Keratinocyte (primary cell): ENCODE measurements around the gene MIGA1. TPM values are rescaled to one million over a fixed set of nuclear protein-coding genes. Genes with fewer than 3 reads are reported as not detected.

Experiments used
- DNase-seq: peaks from one replicate; pipeline ENCODE4 v3.0.0-alpha.2; 2011; ENCODE audit warnings: low read depth, missing footprints, low spot score
- FAIRE-seq: peaks from 2 replicates; lab custom pipeline; 2011; peaks lifted over from hg19 to GRCh38; lab: Jason Lieb, UNC
- H2AFZ ChIP-seq: 2 replicates; pipeline ENCODE4 v1.6.0; 2012; ENCODE audit warnings: low read length, control low read depth, inconsistent platforms; ENCODE audit not compliant: control insufficient read depth
- H3K27ac ChIP-seq: 2 replicates; pipeline ENCODE4 v1.5.1; 2011; ENCODE audit warnings: low read length; ENCODE audit not compliant: control insufficient read depth, insufficient read depth
- H3K27me3 ChIP-seq: 3 replicates; pipeline ENCODE4 v1.6.0; 2011; ENCODE audit warnings: low read length; ENCODE audit not compliant: control insufficient read depth, insufficient read depth; ENCODE audit errors: extremely low read depth
- H3K36me3 ChIP-seq, 2 experiments: 2 replicates in 1 of 2; 3 replicates in 1 of 2; pipeline ENCODE4 v1.5.1; 2011; ENCODE audit warnings: low read length in 2 of 2, mild to moderate bottlenecking in 1 of 2; ENCODE audit not compliant: control insufficient read depth in 2 of 2, insufficient read depth in 2 of 2; ENCODE audit errors: extremely low read depth in 1 of 2
- H3K4me1 ChIP-seq: 3 replicates; pipeline ENCODE4 v1.5.1; 2011; ENCODE audit warnings: low read length; ENCODE audit not compliant: control insufficient read depth, insufficient read depth; ENCODE audit errors: extremely low read depth
- H3K4me2 ChIP-seq: 3 replicates; pipeline ENCODE4 v1.6.0; 2011; ENCODE audit warnings: low read depth, low read length; ENCODE audit not compliant: control insufficient read depth, insufficient read depth; ENCODE audit errors: extremely low read depth
- H3K4me3 ChIP-seq, 3 experiments: fragments of 200-600 bp in 1 of 3; sonication (generic) in 1 of 3; 2 replicates in 2 of 3; 3 replicates in 1 of 3; pipeline ENCODE4 v1.5.1; 2011 to 2016; ENCODE audit warnings: low read length in 3 of 3, mild to moderate bottlenecking in 3 of 3, control low read depth in 2 of 3, inconsistent platforms in 1 of 3, low read depth in 1 of 3, mixed read lengths in 1 of 3, mixed run types in 1 of 3, moderate library complexity in 1 of 3; ENCODE audit not compliant: control insufficient read depth in 2 of 3, insufficient read depth in 2 of 3; ENCODE audit errors: extremely low read depth in 1 of 3
- H3K79me2 ChIP-seq: 2 replicates; pipeline ENCODE4 v1.6.0; 2012; ENCODE audit warnings: low read length; ENCODE audit not compliant: control insufficient read depth, insufficient read depth
- H3K9ac ChIP-seq: 3 replicates; pipeline ENCODE4 v1.6.0; 2011; ENCODE audit warnings: low read length; ENCODE audit not compliant: control insufficient read depth, insufficient read depth; ENCODE audit errors: extremely low read depth
- H3K9me1 ChIP-seq: 3 replicates; pipeline ENCODE4 v1.6.0; 2011; ENCODE audit warnings: low read length; ENCODE audit not compliant: control insufficient read depth, insufficient read depth; ENCODE audit errors: extremely low read depth
- H3K9me3 ChIP-seq: 2 replicates; pipeline ENCODE4 v1.5.1; 2012; ENCODE audit warnings: low read depth, low read length; ENCODE audit not compliant: control insufficient read depth
- H4K20me1 ChIP-seq: 3 replicates; pipeline ENCODE4 v1.6.0; 2011; ENCODE audit warnings: low read length; ENCODE audit not compliant: control insufficient read depth, insufficient read depth; ENCODE audit errors: extremely low read depth
- EZH2 ChIP-seq: IDR thresholded peaks from one replicate; pipeline ENCODE4 v1.6.1; 2012; ENCODE audit warnings: inconsistent platforms, mild to moderate bottlenecking, low read length, moderate library complexity
- dilution Hi-C: fragments of 300-500 bp; cut with MboI; formaldehyde crosslinking; loops from one replicate; pipeline ENCODE4 v1.7.0; 2020; ENCODE audit warnings: low sequenced_read_pairs; ENCODE audit not compliant: extremely low pct_ligation_motif_present
- polyA plus RNA-seq, 5 experiments: library from polyadenylated mRNA; depleted of rRNA in 3 of 5; stranded (reverse) in 3 of 5; stranded (forward) in 1 of 5; unstranded in 1 of 5; fragments of >200 nt; gene quantifications; 1 replicate in 1 of 5; 2 replicates in 3 of 5; 3 replicates in 1 of 5; pipeline versions ENCODE4 v1.2.1 to v1.2.3, GENCODE V29; 2011 to 2012; ENCODE audit warnings: missing spikeins in 2 of 5, low read depth in 1 of 5, low replicate concordance in 1 of 5
- TF ChIP-seq, protein P1 (sequence below), 3 experiments: IDR thresholded peaks in 1 of 3; conservative IDR thresholded peaks in 1 of 3; optimal IDR thresholded peaks in 1 of 3; 2 replicates in 2 of 3; 3 replicates in 1 of 3; pipeline versions ENCODE3 to v1.5.1; 2011; ENCODE audit warnings: low read length in 3 of 3, mild to moderate bottlenecking in 3 of 3, moderate library complexity in 2 of 3, control low read depth in 1 of 3, inconsistent platforms in 1 of 3; ENCODE audit not compliant: insufficient read depth in 2 of 3; ENCODE audit errors: extremely low read depth in 1 of 3

Gene MIGA1
- polyA plus RNA-seq, 1 donor (not counting 4 experiments of a cell fraction or from before 2014, with no cell fraction given), result 8.5 TPM

DNA sequence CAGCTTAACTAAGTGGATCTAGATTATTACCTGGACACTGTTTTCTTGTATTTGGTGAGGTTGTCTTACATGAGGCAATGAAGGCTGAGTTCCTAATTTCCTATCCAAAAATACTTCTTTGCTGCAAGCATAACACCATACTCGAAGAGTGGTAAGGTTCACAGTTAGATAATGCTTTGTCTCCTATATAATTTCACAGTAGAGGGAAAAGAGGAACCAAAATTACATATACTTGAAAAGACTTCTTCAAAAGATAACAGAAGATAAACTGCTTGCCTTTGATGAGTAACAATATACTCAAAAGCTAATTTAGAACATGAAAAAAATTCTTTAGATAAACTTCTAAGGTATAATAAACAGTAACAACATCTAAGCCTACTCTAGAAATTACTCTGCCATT lies 40.2 kb upstream of the MIGA1 start:
- peaks cover 18% of the 10 kb centered on the region for H3K79me2 ChIP-seq
- dilution Hi-C loops, result no loop called here

DNA sequence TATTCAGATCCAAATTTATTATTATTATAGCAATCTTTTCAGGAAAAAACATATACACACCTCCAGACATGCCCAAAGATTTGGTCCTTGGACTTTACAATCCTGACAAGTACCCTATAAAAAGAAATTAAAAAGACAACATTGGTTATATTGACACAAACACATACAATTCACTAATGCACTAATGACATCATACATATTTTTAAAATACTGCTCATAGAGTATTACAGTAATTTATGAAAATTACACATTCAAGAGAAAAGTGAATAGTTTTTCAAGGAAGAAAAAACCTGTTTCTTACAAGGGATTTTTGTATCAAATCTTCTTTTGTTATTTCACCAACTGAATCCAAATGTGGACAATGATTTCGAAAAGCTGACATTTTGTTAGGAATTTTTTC lies 38.1 kb upstream of the MIGA1 start:
- TF ChIP-seq, protein P1, sequence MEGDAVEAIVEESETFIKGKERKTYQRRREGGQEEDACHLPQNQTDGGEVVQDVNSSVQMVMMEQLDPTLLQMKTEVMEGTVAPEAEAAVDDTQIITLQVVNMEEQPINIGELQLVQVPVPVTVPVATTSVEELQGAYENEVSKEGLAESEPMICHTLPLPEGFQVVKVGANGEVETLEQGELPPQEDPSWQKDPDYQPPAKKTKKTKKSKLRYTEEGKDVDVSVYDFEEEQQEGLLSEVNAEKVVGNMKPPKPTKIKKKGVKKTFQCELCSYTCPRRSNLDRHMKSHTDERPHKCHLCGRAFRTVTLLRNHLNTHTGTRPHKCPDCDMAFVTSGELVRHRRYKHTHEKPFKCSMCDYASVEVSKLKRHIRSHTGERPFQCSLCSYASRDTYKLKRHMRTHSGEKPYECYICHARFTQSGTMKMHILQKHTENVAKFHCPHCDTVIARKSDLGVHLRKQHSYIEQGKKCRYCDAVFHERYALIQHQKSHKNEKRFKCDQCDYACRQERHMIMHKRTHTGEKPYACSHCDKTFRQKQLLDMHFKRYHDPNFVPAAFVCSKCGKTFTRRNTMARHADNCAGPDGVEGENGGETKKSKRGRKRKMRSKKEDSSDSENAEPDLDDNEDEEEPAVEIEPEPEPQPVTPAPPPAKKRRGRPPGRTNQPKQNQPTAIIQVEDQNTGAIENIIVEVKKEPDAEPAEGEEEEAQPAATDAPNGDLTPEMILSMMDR (optimal IDR thresholded peaks at IDR 0.05 in 1 of 3, IDR thresholded peaks at IDR 0.05 in 1 of 3, conservative IDR thresholded peaks at IDR 0.05 in 1 of 3; ENCODE audit: extremely low read depth in 1 of 3, insufficient read depth in 2 of 3, low read length in 3 of 3), result no peak
- TF ChIP-seq EZH2, result no peak
- Histone ChIP-seq H3K27me3 (no peaks in the 10 kb centered on the region), H3K9ac (no peak overlapping the region), H3K79me2 (peaks cover 24% of the 10 kb centered on the region), H3K4me3 (no peak overlapping the region), H3K27ac (no peak overlapping the region), H2AFZ (no peak overlapping the region), H3K4me1 (no peaks in the 10 kb centered on the region), H4K20me1 (no peaks in the 10 kb centered on the region), H3K9me1 (no peaks in the 10 kb centered on the region), H3K36me3 (peaks cover 0 to 2% of the 10 kb centered on the region in 2 experiments), H3K9me3 (no peaks in the 10 kb centered on the region), H3K4me2 (no peak overlapping the region)
- dilution Hi-C loops, result no loop called here
- FAIRE-seq (no peak), DNase-seq (no peak)

More for the DNA sequence above, 40.2 kb upstream of the MIGA1 start:
- Histone ChIP-seq H3K9me1 (no peaks in the 10 kb centered on the region), H3K27me3 (no peaks in the 10 kb centered on the region), H3K4me3 (no peak overlapping the region), H3K4me1 (no peaks in the 10 kb centered on the region), H3K36me3 (peaks cover 0 to 5% of the 10 kb centered on the region in 2 experiments), H3K9ac (no peak overlapping the region), H3K4me2 (no peak overlapping the region), H3K9me3 (no peaks in the 10 kb centered on the region), H2AFZ (no peak overlapping the region), H4K20me1 (no peaks in the 10 kb centered on the region), H3K27ac (no peak overlapping the region)
- FAIRE-seq (no peak), DNase-seq (no peak)
- TF ChIP-seq, protein P1 (optimal IDR thresholded peaks at IDR 0.05 in 1 of 3, IDR thresholded peaks at IDR 0.05 in 1 of 3, conservative IDR thresholded peaks at IDR 0.05 in 1 of 3; ENCODE audit: extremely low read depth in 1 of 3, insufficient read depth in 2 of 3, low read length in 3 of 3), result no peak
- no peak for TF ChIP-seq EZH2
